ENCODE measurements around the gene HTT. TPM values are rescaled to one million over a fixed set of nuclear protein-coding genes. Genes with fewer than 3 reads are reported as not detected.

HTT gene
- total RNA-seq, 2 donors from 2014 or later: 18.1 to 30.5 TPM

DNA sequence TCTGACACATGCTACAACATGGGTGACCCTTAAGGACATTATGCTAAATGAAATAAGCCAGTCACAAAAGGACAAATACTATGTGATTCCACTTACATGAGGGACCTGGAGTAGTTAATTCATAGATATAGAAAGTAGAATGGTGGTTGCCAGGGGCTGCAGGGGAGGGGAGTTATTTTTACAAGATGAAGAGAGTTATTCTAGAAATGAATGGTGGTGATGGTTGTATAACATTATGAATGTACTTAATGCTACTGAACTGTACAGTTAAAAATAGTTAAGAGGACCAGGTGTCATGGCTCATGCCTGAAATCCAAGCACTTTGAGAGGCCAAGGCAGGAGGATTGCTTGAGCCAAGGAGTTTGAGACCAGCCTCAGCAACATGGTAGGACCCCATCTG, 115.0 kb downstream of the HTT start:
- TF ChIP-seq, protein P1, sequence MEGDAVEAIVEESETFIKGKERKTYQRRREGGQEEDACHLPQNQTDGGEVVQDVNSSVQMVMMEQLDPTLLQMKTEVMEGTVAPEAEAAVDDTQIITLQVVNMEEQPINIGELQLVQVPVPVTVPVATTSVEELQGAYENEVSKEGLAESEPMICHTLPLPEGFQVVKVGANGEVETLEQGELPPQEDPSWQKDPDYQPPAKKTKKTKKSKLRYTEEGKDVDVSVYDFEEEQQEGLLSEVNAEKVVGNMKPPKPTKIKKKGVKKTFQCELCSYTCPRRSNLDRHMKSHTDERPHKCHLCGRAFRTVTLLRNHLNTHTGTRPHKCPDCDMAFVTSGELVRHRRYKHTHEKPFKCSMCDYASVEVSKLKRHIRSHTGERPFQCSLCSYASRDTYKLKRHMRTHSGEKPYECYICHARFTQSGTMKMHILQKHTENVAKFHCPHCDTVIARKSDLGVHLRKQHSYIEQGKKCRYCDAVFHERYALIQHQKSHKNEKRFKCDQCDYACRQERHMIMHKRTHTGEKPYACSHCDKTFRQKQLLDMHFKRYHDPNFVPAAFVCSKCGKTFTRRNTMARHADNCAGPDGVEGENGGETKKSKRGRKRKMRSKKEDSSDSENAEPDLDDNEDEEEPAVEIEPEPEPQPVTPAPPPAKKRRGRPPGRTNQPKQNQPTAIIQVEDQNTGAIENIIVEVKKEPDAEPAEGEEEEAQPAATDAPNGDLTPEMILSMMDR (IDR thresholded peaks at IDR 0.05): no peak
- Histone ChIP-seq H3K9me3 (no peaks in the 10 kb centered on the region), H3K4me3 (no peak overlapping the region), H3K4me1 (no peaks in the 10 kb centered on the region), H3K27me3 (no peaks in the 10 kb centered on the region), H3K27ac (no peak overlapping the region), H3K36me3 (peaks cover 32% of the 10 kb centered on the region)
- no peak for DNase-seq (ENCODE audit: low spot score)

DNA sequence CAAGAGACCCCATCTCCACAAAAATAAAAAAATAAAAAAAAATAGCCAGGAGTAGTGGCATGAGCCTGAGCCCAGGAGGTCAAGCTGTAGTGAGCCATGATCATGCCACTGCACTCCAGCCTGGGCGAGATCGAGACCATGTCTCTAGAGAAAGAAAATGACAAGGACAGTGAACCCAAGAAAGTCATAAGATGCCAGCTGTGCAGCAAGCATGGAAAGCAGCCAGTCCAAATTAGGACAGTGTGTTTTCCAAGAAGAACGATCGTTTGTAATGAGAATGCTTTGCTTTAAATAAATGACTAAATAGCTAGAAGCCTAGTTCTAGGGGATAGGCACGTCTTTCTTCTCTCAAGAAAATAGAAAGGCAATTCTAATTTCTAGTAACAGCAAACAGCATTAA, 116.1 kb downstream of the HTT start:
- Histone ChIP-seq H3K36me3 (peaks cover 32% of the 10 kb centered on the region), H3K27ac (no peak overlapping the region), H3K4me1 (no peaks in the 10 kb centered on the region), H3K4me3 (no peak overlapping the region), H3K9me3 (no peaks in the 10 kb centered on the region), H3K27me3 (no peaks in the 10 kb centered on the region)
- no peak for DNase-seq (ENCODE audit: low spot score)
- TF ChIP-seq, protein P1 (IDR thresholded peaks at IDR 0.05): no peak

DNA sequence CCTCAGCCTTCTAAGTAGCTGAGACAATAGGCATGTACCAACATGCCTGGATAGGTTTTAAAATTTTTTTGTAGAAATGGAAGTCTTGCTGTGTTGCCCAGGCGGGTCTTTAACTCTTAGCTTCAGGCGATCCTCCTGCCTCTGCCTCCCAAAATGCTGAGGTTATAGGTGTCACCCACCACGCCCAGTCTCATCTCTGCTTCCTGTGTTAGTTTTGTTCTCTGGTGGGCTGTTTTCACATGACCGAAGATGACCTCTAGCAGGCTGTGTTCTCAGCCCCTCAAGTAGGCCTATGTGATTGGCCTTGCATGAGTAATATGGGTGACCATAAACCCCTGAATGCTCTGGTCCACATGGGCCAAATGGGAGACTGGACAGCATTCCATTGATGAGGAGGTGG, 117.7 kb downstream of the HTT start:
- TF ChIP-seq, protein P1 (IDR thresholded peaks at IDR 0.05): no peak
- no peak for DNase-seq (ENCODE audit: low spot score)
- Histone ChIP-seq H3K4me1 (no peaks in the 10 kb centered on the region), H3K27ac (no peak overlapping the region), H3K36me3 (peaks cover 41% of the 10 kb centered on the region), H3K27me3 (no peaks in the 10 kb centered on the region), H3K4me3 (no peak overlapping the region), H3K9me3 (no peaks in the 10 kb centered on the region)

DNA sequence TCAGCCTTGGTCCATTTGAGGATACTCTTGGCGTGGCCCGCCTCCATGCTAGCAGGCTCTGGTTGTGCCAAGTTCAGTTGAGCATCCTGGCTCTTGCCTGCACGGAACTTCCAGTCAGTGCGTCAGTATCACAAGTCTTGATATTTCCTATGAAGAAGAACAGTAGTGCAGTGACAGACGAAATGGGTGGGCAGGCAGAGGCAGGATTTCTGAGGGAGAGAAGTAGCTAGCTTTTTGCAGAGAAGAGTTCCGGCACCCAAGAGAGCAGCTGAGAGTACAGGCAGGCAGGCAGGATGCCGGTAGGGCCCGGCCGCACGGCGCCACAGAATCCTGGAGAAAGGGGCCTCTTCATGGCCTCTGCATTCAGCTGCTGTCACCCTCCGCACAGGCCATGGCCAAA, 118.3 kb downstream of the HTT start:
- Histone ChIP-seq H3K9me3 (no peaks in the 10 kb centered on the region), H3K36me3 (peaks cover 37% of the 10 kb centered on the region), H3K4me3 (no peak overlapping the region), H3K27me3 (no peaks in the 10 kb centered on the region), H3K4me1 (no peaks in the 10 kb centered on the region), H3K27ac (no peak overlapping the region)
- DNase-seq (ENCODE audit: low spot score): no peak
- TF ChIP-seq, protein P1 (IDR thresholded peaks at IDR 0.05): no peak

DNA sequence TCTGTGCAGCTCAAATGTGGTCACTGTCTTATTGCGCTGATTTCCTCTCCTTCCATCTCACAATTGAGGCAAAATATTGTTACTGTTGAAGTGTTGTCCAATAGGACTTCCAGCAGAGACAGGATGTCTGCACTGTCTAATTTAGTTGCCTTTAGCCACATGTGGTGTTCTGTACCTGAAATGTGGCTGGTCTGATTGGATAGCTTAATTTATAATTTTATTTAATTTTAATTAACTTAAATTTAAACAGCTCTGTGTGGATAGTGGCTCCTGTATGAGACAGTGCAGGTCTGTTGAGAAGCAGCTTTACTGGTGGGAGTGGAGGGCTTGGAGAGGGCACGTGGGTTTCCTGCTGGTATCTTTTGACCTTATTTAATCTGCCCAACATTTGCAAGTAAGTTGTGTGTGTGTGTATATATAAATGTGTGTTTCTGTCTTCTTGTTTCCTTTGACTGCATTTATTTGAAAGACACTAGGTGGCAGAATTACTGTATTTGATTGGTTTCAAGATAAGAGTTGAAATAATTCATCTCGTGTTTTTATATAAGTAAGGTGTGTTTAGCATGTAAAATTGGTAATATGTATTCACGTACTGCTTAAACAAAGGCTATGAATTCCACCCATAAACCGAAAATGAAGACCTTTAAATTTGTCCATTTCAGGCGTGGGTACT, 119.2 kb downstream of the HTT start:
- Histone ChIP-seq H3K4me3 (no peak overlapping the region), H3K27me3 (no peaks in the 10 kb centered on the region), H3K9me3 (no peaks in the 10 kb centered on the region), H3K36me3 (peaks cover 34% of the 10 kb centered on the region), H3K4me1 (no peaks in the 10 kb centered on the region), H3K27ac (no peak overlapping the region)
- TF ChIP-seq, protein P1 (IDR thresholded peaks at IDR 0.05): peak in 1 of 2 donors; percentile 28
- no peak for DNase-seq (ENCODE audit: low spot score)
